Activated naive CD4-positive, alpha-beta T cell treated with anti-CD3 and anti-CD28 coated beads, Interleukin-2, amount 50 U/mL, for 16 hours (primary cell): Measurements from ENCODE around the gene CAMK1D.
"Not testable (repeated sequence)": the region's sequence is repeated elsewhere in the genome, so short reads cannot be mapped to it uniquely, and the experiment has no call there.

Source experiments
- DNase-seq: peaks from one replicate; pipeline ENCODE4 v3.0.0-alpha.2; 2020

CAMK1D gene

GRCh38 chr10:12801214-12802087 is 452.1 kb downstream of the CAMK1D start:
- no peak for DNase-seq

DNA sequence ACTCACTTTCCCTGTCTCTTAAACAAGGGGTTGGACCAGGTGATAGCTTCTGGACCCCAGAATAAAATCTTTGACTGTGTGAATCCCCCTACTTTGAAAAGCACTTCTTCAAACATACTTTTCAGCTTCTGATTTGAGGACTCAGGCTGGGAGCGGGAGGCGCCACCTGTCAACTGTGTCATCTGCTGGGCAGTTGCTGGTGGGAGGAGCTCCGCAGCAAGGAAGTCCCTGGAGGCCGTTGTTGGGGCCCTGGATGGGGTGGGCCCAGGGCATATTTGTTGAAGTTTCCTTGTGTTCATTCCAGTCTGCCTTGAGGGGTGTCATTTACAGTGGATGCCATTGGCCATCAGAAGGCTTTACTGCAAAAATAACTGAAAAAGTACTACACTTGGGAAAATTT is 454.4 kb downstream of the CAMK1D start:
- DNase-seq, result no peak

DNA sequence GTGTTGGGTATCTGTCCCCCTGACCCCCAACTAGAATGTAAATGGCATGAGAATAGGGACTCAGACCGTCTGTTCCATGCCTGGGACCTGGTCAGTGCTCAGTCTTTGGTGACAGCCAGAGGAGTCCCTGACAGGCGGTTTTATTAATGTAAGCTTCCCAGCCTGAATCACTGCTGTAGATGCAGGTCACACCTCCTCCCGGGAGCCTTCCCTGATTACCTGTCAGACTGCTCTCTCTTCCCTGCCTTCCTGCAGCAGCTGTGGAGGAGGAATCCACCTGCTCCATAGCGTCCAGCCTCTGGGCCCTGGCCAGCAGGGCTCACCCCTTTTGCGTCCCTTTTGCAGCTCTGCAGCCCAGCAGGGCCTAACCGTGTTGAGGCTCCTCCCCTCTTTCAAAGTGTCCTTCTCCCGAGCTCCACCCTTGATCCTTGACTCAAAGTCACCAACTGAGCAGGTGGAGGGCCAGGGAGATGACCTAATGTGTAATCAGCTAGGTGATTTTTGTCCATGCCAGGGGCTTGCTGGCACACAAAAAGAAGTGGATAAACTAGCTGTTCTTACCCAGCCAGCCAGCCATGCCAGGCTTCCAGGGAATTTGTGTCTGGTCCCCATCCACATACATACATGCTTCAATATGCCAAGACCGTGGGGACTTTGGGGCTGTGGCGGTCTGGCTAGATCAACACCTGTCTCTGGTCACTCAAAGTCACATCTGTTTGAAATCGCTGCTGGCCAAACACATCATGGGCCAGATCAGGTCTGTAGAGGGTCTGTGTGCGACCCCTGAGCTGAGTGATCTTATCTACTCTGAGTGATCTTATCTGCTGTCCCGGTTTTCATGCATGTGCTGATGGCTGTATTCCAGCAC is 457.1 kb downstream of the CAMK1D start:
- DNase-seq, result no peak

DNA sequence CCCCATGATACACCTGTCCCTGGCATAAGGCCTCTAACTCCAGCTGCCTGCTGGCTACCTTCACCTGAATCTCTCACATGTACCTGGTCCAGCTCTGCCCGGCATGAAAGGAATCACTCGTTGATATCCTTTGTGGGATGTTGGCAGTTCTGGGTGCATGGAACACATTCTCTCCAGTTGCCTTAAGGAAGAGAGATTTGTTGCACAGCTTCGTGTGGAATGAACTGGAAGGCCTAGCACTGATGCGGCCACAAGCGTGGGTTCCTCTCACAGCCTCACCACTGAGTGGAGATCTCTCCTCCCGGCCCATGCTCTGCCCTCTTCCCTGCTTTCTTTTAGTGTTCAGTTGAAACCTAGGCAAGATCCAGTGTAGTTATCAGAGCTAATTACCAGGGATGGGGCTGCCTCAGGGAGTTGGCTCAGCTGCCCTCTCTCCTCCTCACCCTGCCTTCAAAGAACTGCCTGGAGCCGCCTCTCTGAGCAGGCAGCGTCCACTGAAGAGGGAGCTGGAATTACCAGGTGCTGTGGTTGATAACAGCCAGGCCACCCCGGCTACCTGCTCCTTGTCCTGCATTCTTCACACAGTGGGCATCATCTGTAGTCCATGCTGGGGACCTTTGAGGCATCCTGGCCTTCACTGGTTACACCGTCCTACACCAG is 457.9 kb downstream of the CAMK1D start:
- DNase-seq, result no peak

DNA sequence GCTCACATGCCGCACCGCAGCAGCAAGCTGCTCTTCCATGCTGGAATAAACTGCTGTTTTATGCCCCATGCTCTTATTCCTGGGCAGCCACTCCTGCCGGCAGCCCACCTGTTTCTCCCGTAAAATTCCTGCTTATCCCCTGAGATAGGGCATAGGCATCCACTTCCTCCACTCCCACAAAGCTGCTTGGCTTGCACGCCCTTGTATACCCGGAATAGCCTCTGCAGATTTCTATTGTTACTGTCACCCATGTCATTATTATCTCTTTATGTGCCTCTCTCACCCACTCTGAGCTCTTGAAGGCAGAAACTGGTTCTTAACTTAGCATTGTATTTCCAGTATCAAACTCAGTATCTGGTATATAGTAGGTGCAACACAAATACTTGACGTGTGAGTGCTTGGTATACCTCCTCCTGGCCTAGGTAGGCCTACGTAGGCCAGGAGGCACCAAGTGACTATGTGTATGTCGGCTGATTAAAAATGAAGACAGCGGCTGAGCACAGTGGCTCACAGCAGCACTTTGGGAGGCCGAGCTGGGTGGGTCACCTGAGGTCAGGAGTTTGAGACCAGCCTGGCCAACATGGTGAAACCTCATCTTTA is 458.8 kb downstream of the CAMK1D start:
- DNase-seq, result no peak

GRCh38 chr10:12810046-12810445 is 460.7 kb downstream of the CAMK1D start:
- not testable (repeated sequence) for DNase-seq

DNA sequence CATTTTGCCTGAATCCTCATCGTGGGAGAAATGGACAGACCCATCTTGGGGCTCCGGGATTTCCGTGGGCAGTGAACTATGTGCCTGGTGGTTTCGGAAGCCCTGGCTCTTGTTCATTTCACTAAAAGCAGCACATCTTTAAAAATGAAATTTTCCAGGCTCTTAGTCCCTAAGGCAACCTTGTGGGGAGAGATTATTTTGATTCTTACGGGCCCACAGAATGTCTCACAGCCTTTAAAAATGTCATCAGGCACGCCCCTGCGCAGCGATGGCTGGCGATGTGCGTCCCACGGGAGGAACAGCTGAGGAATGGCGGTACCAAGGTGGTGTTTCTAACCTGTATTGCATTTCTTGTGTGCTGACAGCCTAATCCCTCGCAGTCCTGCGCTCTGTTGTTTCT is 462.5 kb downstream of the CAMK1D start:
- DNase-seq, result no peak

- no peak for DNase-seq
These were observed 463.2 kb downstream of the CAMK1D start for GRCh38 chr10:12812571-12812970.

DNA sequence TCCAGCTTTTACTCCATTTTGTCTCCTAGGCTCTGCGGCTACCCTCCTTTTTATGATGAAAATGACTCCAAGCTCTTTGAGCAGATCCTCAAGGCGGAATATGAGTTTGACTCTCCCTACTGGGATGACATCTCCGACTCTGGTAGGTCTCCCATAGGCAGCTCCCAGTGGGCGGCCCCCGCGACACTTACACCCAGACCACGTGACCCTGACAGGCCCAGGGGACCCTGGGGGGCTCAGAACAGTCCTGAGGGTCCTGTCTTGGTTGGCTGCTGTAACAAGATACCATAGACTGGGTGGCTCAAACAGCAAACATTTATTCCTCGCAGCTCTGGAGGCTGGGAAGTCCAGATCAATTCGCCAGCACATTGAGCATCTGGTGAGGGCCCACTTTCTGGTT is 464.8 kb downstream of the CAMK1D start:
- DNase-seq, result no peak

DNA sequence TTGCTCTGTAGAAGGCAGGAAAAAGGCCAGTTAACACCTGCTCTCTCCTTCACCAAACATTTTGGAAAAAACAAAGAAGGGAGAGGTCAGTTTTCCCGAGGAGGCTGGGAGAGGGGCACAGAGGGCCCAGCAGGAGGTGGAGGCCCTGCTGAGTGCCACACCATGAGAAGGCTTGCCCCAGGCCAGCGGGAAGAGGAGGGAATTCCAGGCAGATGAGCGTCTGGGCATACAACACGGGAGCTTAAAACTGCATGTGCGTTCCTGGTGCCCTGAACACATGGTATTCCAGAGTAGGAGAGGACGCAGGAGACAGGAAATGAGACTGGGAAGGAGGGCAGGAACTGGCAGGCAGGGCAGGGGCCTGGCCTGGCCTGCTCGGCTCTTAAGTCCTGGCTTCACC is 469.7 kb downstream of the CAMK1D start:
- DNase-seq, result no peak

- DNase-seq, result no peak
These were observed 470.3 kb downstream of the CAMK1D start for GRCh38 chr10:12819656-12820055.

DNA sequence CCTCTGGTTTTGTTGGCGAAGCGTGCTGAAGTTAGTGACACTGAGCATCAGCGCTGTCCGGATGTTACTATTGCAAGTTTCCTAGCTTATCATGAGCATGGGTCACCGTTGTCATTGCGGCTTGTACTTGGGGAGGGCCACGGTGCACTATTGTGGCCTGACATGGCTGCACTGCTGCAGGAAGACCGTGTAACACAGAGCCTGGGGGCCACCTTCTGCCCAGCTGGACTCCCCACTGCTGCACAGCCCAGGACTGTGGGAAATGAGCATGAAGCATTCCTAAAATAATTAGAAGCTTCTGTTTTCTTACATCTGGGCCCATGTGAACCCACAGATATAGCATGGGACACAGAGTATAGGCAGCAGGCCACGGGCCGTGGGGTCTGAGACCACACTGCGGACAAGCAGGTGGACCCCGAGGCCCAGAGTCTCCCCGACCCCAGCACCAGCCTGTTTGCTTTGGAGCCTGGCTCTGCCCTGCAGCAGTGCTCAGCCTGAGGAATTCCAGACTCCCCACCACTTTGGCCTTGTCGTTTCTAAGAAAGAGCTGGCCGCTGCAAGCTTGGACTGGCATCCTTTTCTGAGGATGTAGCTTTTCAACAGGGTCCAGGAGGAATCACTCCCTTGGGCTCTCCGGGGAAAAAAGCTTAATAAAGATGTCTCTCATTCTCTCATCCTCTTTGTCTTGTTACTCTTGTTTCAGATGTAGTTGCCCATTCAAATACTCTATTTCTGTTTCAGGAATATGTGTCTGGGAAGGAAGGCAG is 473.0 kb downstream of the CAMK1D start:
- no peak for DNase-seq

- no peak for DNase-seq
These were observed 473.5 kb downstream of the CAMK1D start for GRCh38 chr10:12822893-12823170.

DNA sequence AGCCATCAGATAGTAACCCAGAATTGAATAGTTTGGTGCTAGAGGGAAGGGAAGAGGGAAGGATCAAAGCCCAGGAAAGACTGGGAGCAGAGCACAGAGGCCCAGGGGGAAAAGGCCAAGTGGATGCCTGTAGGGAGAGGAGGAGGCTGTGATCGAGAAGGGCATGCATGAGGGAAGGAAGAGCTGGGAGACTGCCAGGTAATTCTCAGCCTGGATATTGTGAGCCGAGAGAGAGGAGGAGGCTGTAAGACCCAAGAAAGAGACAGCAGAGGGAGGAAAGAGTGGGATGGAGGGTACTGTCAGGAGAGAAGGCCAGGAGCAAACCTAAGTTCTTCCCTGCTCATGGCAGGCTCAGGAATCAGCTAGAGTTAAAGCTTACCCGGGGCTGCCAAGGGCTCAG is 474.0 kb downstream of the CAMK1D start:
- DNase-seq, result no peak

DNA sequence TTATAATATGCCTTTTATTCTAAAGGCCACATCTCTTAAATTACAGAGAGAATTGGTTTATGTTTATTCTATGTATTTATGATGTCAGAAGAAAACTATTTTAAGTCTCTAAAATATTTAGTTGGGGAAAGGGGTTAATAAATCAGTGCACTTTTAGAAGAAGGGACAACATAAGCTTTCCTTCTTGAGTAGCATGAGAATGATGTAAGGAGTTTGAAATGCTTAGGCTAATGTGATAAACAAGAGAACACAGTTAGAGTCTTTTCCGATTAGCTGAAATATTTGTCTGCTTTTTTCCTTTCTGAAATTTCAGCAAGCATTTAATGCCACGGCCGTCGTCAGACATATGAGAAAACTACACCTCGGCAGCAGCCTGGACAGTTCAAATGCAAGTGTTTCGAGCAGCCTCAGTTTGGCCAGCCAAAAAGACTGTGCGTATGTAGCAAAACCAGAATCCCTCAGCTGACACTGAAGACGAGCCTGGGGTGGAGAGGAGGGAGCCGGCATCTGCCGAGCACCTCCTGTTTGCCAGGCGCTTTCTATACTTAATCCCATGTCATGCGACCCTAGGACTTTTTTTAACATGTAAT is 476.0 kb downstream of the CAMK1D start:
- no peak for DNase-seq

DNA sequence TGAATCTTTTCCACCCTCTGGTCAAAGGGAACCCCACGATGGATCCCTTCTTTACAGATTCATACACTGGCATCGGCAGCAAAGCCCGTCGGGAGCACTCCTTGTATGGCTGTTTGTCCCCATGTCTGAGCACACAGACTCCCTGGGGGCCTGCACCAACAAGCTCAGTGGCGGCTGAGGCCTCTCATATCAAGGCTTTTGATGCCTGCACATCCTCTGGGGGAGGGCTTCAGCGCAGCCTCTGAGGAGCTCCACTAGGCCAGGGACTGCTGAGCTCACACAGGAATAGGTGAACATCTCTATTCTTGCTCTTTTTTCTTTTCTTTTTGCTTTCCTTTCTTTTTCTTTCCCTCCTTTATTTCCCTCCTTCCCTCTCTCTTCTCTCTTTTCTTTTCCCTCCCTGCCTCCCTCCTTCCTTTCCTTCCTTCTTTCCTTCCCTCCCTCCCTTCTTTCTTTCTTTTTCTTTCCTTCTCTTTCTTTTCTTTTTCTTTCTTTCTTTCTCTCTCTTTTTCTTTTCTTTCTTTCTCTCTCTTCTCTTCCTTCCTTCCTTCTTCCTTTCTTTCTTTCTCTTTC is 477.5 kb downstream of the CAMK1D start:
- no peak for DNase-seq

DNA sequence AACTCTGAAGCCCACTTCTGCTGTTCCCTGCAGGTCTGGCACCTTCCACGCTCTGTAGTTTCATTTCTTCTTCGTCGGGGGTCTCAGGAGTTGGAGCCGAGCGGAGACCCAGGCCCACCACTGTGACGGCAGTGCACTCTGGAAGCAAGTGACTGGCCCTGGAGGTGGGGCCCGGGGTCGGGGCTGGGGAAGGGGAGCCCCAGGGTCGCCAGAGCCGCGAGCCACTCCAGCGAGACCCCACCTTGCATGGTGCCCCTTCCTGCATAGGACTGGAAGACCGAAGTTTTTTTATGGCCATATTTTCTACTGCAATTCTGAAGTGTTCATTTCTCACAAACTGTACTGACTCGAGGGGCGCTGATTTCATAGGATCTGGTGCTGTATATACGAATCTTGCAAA is 479.4 kb downstream of the CAMK1D start:
- DNase-seq, result no peak

DNA sequence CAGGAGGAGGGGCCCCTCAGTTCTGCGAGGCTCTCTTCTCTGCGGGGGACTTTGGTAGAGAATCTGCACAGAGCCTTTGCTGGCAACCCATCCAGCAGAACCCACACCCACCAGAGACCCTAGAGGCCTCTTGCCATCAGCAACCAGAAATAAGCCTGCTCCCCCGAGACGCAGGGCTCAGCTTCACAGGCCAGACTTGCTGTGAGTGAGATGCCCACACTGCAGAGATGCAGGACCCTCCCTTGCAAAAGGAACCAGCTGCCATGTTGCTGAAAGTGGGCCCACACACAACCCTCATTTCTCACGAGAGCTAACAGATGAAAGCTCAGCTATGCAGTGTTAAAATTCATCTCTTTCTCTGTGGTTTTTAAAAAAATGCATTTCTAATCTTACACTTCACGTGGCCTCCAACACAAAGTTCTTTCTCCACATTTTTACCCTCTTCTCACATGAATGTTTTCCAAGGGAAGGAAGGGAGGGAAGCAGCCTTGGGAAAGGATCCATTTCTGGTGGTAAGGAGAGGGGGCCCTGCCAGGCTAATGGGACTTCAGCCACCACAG is 480.6 kb downstream of the CAMK1D start:
- no peak for DNase-seq

- DNase-seq, result no peak
These were observed 482.7 kb downstream of the CAMK1D start for GRCh38 chr10:12832096-12832495.

DNA sequence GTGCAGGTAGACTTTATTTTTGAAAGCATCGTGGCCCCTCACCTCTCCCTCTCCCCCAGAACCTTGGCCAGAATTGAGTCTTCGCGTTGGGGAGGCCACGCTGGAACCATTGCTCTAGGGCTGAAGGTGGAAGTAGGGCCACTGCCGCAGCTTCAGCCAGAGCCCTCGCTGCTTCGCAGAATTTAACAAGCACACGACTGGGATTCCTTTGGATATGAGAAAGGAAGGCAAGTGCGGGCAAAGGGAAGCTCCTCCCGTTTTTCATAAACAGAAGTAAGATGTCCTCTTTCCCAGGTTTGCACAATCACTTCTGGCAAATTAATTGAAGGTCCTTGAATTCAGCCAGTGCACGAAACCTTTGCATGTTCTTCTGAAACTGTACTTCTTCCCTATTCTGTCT is 484.1 kb downstream of the CAMK1D start:
- no peak for DNase-seq

GRCh38 chr10:12834116-12834665 is 484.8 kb downstream of the CAMK1D start:
- DNase-seq, result no peak
